Stimulated activated CD8-positive, alpha-beta memory T cell treated with anti-CD3 and anti-CD28 coated beads, Interleukin-15, amount 100 ng/mL, for 4 hours (primary cell): ENCODE data around the gene BABAM2.
"Not testable (repeated sequence)": the region's sequence is repeated elsewhere in the genome, so short reads cannot be mapped to it uniquely, and the experiment has no call there.

Source experiments
- DNase-seq, 2 donors: peaks; one replicate each; pipeline ENCODE4 v3.0.0-alpha.2; 2020; ENCODE audit warnings: low read depth in 2 of 2

BABAM2 gene

GRCh38 chr2:28327956-28328922 is 437.7 kb downstream of the BABAM2 start:
- no peak for DNase-seq

DNA sequence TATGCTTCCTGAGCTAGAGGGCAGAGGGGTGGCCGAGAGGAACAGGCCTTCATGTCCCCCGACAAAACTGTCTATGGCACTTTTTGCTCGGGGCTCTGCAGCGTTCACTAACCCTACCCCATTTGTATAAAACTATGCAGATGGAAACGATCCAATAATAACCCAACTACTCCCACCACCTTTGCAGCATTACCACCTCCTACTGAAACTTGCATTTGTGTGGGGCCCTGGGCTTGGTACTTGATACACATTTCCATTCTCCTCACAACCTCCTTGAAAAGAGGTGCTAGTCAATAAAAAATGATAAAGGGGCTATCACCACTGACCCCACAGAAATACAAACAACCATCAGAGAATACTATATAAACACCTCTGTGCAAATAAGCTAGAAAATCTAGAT is 438.7 kb downstream of the BABAM2 start:
- DNase-seq: no peak

- DNase-seq: not testable (repeated sequence)
Observed at GRCh38 chr2:28330722-28331121, 440.2 kb downstream of the BABAM2 start.

- not testable (repeated sequence) for DNase-seq
Observed at GRCh38 chr2:28331797-28332196, 441.3 kb downstream of the BABAM2 start.

- DNase-seq: no peak
Observed at GRCh38 chr2:28332696-28333095, 442.2 kb downstream of the BABAM2 start.

GRCh38 chr2:28333606-28334526 is 443.3 kb downstream of the BABAM2 start:
- no peak for DNase-seq

GRCh38 chr2:28334527-28334894 is 444.0 kb downstream of the BABAM2 start:
- DNase-seq: no peak

DNA sequence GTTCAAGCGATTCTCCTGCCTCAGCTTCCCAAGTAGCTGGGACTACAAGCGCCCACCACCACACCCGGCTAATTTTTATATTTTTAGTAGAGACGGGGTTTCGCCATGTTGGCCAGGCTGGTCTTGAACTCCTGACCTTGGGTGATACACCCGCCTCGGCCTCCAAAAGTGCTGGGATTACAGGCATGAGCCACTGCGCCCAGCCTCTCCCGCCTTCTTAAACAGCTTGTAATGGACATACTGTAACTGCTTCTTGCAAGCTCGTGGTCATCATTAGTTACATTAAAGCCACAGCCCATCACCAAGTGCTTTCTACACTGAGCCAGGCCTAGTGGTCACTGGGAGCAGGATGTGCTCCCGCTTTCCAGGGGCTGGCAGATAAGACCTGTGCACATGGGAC is 444.7 kb downstream of the BABAM2 start:
- not testable (repeated sequence) for DNase-seq

DNA sequence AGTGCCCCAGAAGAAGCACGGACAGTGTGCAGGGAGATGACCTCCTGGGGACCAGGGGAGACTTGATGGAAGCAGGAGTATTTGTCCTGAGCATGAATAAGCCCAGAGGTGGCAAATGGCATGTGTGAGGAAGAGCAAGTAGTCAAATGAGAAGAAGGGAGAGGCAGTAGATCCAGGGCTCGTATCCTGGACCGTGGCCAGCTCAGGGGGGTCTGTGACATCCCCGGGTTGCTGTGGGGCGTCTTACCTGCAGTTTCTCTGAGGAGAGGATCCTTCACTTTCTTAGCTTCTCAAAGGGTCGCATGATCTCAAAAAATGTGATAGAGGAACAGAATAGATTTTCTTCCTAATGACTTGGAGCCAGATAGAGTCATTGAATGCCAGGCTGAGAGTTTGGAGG is 445.1 kb downstream of the BABAM2 start:
- DNase-seq: no peak

DNA sequence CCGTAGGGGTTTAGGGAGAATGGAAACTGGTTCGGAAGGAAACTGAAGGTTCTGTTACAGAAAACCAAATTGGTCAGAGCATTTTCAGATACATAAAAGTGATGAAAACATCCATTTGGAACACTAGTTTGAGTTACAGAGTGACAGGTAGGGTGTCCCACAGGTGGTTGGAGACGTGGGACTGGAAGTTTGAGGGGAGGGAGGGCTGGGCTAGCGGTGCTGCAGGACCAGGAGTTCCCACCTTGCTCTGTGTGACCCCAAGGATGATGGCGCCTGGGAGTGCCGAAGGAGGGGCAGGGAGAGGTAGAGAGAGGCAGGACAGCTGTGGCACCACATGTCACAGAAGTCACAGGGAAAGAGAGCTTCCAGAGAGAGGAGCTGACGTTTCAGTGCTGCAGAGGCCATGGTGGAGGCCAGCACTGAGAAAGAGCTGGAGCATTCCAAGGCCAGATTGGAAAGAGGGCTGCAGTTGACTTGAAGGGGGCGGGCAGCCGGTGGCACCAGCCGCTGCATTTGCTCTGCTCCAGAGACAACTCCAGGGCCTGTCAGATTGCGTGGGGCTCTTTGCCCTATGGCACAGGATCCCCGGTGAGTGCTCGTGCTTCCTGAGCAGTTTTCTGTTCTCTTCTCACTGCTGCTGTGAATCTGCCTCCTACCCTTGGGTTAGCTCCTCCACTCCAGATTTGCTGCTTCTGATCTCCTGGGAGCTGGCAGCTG is 445.9 kb downstream of the BABAM2 start:
- no peak for DNase-seq

- DNase-seq: no peak
Observed at GRCh38 chr2:28336982-28337627, 446.6 kb downstream of the BABAM2 start.

GRCh38 chr2:28338046-28338817 is 447.7 kb downstream of the BABAM2 start:
- no peak for DNase-seq

DNA sequence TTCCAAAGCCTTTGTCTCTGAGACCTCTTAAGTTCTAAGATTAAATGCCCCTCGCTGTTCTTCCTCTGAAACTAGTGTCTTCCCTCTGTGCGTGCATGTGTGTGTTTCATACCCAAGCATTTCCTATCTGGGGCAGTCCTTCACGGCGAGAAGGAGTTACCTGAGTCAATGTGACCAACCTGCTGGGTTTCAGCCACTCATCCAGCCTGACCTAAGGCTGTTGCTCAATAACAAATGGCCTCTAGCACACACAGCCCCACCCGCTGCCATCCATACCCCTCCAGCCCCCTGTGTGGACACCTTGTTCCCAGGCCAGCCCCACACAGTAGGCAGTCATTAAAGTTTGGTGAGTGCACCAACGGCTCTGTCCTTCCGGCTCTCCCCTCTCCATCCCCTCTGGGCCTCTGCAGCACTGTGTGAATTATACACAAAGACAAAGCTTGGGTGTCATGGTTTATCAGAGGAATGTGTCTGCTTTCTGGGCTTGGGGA is 448.3 kb downstream of the BABAM2 start:
- DNase-seq: no peak

GRCh38 chr2:28339516-28340175 is 449.1 kb downstream of the BABAM2 start:
- no peak for DNase-seq

DNA sequence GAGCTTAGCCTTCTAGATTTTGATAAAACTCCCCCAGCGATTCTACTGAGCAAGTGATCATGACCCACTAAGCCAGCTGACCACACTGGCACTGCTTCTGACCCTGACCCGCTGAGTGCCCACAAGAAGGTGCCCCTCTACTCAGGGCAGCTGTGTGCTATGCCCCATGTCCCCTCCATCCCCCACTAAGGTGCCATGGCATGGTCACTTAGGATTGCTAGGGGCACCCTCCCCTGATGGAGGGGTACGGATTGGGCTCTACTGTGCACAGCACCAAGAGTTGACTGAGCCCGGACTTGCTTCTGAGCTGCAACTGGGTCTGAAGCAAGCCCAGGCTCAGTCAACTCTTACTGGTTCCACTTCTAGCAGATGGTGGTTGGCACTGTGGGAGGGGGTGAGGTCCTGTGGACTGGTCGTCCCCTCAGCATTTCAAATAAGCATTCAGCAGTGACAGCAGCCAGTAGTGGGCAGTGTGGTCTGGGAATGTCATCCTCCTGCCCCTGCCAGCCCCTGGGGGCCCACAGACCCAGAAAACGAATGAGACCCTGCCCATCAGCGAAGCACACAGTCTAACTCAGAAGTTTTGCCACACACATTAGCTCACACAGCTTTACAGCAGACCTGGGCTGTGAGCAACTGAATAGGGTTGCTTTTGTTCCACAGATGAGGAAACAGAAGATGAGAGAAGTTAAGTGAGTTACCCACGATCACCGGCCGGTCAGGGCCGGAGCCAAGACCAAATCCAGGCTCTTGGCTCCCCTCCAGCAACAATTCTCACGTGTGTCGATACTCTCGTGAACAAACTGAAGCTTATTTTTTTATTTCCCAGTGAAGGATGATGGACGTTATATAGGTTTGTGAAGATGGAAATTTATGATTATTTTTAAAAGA is 450.0 kb downstream of the BABAM2 start:
- no peak for DNase-seq

DNA sequence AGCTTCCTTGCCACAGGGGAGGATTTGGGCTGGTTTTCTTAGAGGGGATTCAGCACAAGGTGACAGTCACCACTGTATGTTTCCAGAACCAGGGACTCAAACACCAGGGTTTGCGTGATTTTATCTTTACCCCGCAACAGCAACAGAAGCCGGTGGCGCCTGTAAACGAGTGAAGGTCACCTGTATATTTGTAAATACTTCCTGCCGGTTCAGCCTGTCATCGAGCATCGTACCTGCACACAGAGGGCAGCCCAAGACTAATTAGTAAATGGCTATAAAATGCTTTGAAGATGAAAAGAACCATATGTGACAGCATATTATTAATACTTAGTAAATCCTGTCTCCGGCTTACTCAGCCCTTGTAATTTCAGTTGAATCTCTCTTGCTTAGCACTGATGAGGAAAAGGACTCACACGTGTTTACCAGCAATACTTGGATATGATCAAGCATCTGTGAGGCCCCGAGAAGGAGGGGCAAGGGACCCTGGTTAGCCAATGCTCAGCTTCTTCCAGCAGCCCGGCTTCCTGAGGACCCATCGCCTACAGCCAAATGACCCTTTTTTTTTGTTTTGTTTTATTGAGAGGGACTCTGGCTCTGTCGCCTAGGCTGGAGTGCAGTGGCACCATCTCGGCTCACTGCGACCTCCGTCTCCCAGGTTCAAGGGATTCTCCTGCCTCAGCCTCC is 450.8 kb downstream of the BABAM2 start:
- no peak for DNase-seq

GRCh38 chr2:28342081-28342967 is 451.8 kb downstream of the BABAM2 start:
- DNase-seq: no peak
